GM23338 (cell line): ENCODE data around the gene DCAF6. TPM values are rescaled to one million over a fixed set of nuclear protein-coding genes. Genes with fewer than 3 reads are reported as not detected.

Experiments
- ATAC-seq: fragments of 200-7000 bp; cut with Tn5 transposase; 3 replicates; pipeline ENCODE4 v1.9.1; 2020
- DNase-seq: peaks from one replicate; pipeline ENCODE4 v3.0.0-alpha.2; 2015; ENCODE audit warnings: low spot score
- H2AFZ ChIP-seq: fragments of 200-600 bp; sonication (generic); 2 replicates; pipeline ENCODE4 v1.8.0; 2016; ENCODE audit warnings: antibody characterized with exemption, mild to moderate bottlenecking, moderate library complexity
- H3F3A ChIP-seq: fragments of 200-600 bp; sonication (generic); replicated peaks from 2 replicates; pipeline ENCODE4 v1.8.0; 2017; ENCODE audit warnings: antibody characterized with exemption, mixed run types, low read depth
- H3K27ac ChIP-seq: fragments of 200-600 bp; sonication (generic); 2 replicates; pipeline ENCODE4 v1.6.1; 2016; ENCODE audit warnings: low read depth
- H3K27me3 ChIP-seq: fragments of 200-600 bp; sonication (generic); 2 replicates; pipeline ENCODE4 v1.8.0; 2016; ENCODE audit warnings: mild to moderate bottlenecking, mixed run types, moderate library complexity; ENCODE audit not compliant: insufficient read depth
- H3K36me3 ChIP-seq: fragments of 200-600 bp; sonication (generic); 2 replicates; pipeline ENCODE4 v1.8.0; 2016; ENCODE audit warnings: mild to moderate bottlenecking; ENCODE audit not compliant: insufficient read depth
- H3K4me1 ChIP-seq: fragments of 200-600 bp; sonication (generic); 2 replicates; pipeline ENCODE4 v1.8.0; 2016; ENCODE audit warnings: mild to moderate bottlenecking, moderate library complexity; ENCODE audit not compliant: insufficient read depth
- H3K4me2 ChIP-seq: fragments of 200-600 bp; sonication (generic); 2 replicates; pipeline ENCODE4 v1.7.1; 2017; ENCODE audit warnings: mixed run types
- H3K4me3 ChIP-seq: fragments of 200-600 bp; sonication (generic); 2 replicates; pipeline ENCODE4 v1.6.1; 2016; ENCODE audit warnings: mixed run types
- H3K79me2 ChIP-seq: fragments of 200-600 bp; sonication (generic); replicated peaks from 2 replicates; pipeline ENCODE4 v1.8.0; 2017; ENCODE audit warnings: mild to moderate bottlenecking; ENCODE audit not compliant: insufficient read depth
- H3K9me2 ChIP-seq: fragments of 200-600 bp; sonication (generic); 2 replicates; pipeline ENCODE4 v1.8.0; 2017; ENCODE audit not compliant: insufficient read depth
- H4K20me1 ChIP-seq: fragments of 200-600 bp; sonication (generic); replicated peaks from 2 replicates; pipeline ENCODE4 v1.8.0; 2017; ENCODE audit warnings: mild to moderate bottlenecking; ENCODE audit not compliant: insufficient read depth
- H3K27ac Mint-ChIP-seq: 2 replicates; pipeline ENCODE4 v1.8.0; 2020; ENCODE audit warnings: inconsistent platforms, mild to moderate bottlenecking, moderate library complexity, mixed read lengths
- H3K27me3 Mint-ChIP-seq: 3 replicates; pipeline ENCODE4 v1.8.0; 2022; ENCODE audit warnings: low read depth, mild to moderate bottlenecking, moderate library complexity, mixed read lengths, inconsistent platforms; ENCODE audit not compliant: insufficient read depth, poor library complexity
- H3K36me3 Mint-ChIP-seq: 3 replicates; pipeline ENCODE4 v1.8.0; 2021; ENCODE audit warnings: low read depth, mild to moderate bottlenecking, inconsistent platforms, moderate library complexity, mixed read lengths
- H3K4me1 Mint-ChIP-seq: 3 replicates; pipeline ENCODE4 v1.8.0; 2020; ENCODE audit warnings: mild to moderate bottlenecking, inconsistent platforms, mixed read lengths
- H3K4me3 Mint-ChIP-seq: 3 replicates; pipeline ENCODE4 v1.8.0; 2021; ENCODE audit warnings: moderate library complexity, mild to moderate bottlenecking, inconsistent platforms, mixed read lengths
- H3K9me3 Mint-ChIP-seq: 3 replicates; pipeline ENCODE4 v1.8.0; 2020; ENCODE audit warnings: moderate library complexity, mild to moderate bottlenecking, inconsistent platforms, mixed read lengths
- CREB1 ChIP-seq: fragments of 250-450 bp; sonication (Bioruptor Pico); IDR thresholded peaks from 2 replicates; pipeline ENCODE4 v1.5.0; 2020; ENCODE audit warnings: low read depth, mild to moderate bottlenecking, moderate library complexity
- CTCF ChIP-seq, 2 experiments: fragments of 200-600 bp in 1 of 2; sonication (generic) in 1 of 2; conservative IDR thresholded peaks; 2 replicates each; pipeline versions ENCODE4 v1.5.1 to v1.6.1; 2016 to 2017; ENCODE audit warnings: antibody characterized with exemption in 2 of 2, low read depth in 2 of 2, mild to moderate bottlenecking in 2 of 2, moderate library complexity in 1 of 2
- EZH2 ChIP-seq: fragments of 200-600 bp; sonication (generic); IDR thresholded peaks from one replicate; pipeline ENCODE4 v1.8.0; 2017; ENCODE audit warnings: antibody characterized with exemption, mild to moderate bottlenecking, low read depth; ENCODE audit not compliant: unreplicated experiment
- EZH2phosphoT487 ChIP-seq: fragments of 200-600 bp; sonication (generic); IDR thresholded peaks from one replicate; pipeline ENCODE4 v1.8.1; 2018; ENCODE audit warnings: antibody characterized with exemption; ENCODE audit not compliant: unreplicated experiment
- JUNB ChIP-seq: IDR thresholded peaks from one replicate; pipeline ENCODE4 v1.6.1; 2016; ENCODE audit warnings: antibody characterized with exemption; ENCODE audit not compliant: unreplicated experiment
- NANOG ChIP-seq: IDR thresholded peaks from 2 replicates; pipeline ENCODE4 v1.6.1; 2016; ENCODE audit warnings: antibody characterized with exemption, borderline replicate concordance
- POLR2AphosphoS5 ChIP-seq: IDR thresholded peaks from 2 replicates; pipeline ENCODE4 v1.6.1; 2016; ENCODE audit warnings: antibody characterized with exemption, low read depth
- STAT1 ChIP-seq: IDR thresholded peaks from one replicate; pipeline ENCODE4 v1.6.1; 2016; ENCODE audit warnings: antibody characterized with exemption; ENCODE audit not compliant: unreplicated experiment
- ZNF114 ChIP-seq: fragments of 250-450 bp; sonication (Bioruptor Pico); IDR thresholded peaks from 2 replicates; pipeline ENCODE4 v1.5.0; 2020; ENCODE audit warnings: mild to moderate bottlenecking, moderate library complexity
- ZNF331 ChIP-seq: fragments of 250-450 bp; sonication (Bioruptor Pico); IDR thresholded peaks from 2 replicates; pipeline ENCODE4 v1.5.0; 2020; ENCODE audit warnings: low read depth, mild to moderate bottlenecking, moderate library complexity
- ZNF462 ChIP-seq: fragments of 250-450 bp; sonication (Bioruptor Pico); IDR thresholded peaks from 2 replicates; pipeline ENCODE4 v1.5.0; 2020; ENCODE audit warnings: mild to moderate bottlenecking, moderate library complexity
- polyA plus RNA-seq: library from polyadenylated mRNA; unstranded; fragments of >200 nt; fragmentation: Nextera tagmentation; extraction: Ambion mirVana; gene quantifications from 2 replicates; pipeline ENCODE4 v1.2.1, GENCODE V29; 2016
- total RNA-seq: library from RNA; depleted of rRNA; stranded (reverse); fragments of >200 nt; shearing (Covaris generic); gene quantifications from 2 replicates; pipeline ENCODE4 v1.2.3, GENCODE V29; 2014
- TF ChIP-seq, protein P1 (sequence below): IDR thresholded peaks from one replicate; pipeline ENCODE4 v1.6.1; 2018; ENCODE audit warnings: antibody characterized with exemption; ENCODE audit not compliant: unreplicated experiment
- TF ChIP-seq, protein P2 (sequence below): IDR thresholded peaks from 2 replicates; pipeline ENCODE4 v1.6.1; 2016; ENCODE audit warnings: antibody characterized with exemption

Gene DCAF6
- total and polyA plus RNA-seq, 2 experiments from 2014 or later = 18.6 to 27.3 TPM

DNA sequence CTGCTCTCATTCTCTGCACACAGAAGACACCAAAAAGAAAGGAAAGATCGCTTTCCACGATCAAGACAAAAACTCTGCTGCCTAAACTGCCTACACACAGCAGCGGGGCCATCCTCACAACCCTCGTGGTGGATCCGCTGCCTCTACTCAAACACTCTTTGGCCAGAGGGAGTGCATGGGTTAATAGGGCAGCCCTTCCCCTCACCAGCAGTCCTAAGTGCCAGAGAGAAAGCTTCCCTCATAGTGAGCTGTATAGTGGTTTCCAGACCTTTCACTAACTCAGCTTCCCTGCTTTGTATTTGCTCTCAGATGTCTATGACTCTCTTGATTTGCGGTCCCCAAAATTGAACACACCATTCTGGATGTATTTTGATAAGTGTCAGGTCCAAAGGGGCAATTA, 169.4 kb downstream of the DCAF6 start:
- DNase-seq (peak; percentile 25), ATAC-seq (peak; percentile 78)
- H3K27me3 ChIP-seq = no peaks in the 10 kb centered on the region
- no peaks in the 10 kb centered on the region for H3K36me3 ChIP-seq
- peaks cover 13% of the 10 kb centered on the region for H3K4me1 Mint-ChIP-seq
- H4K20me1 ChIP-seq = no peaks in the 10 kb centered on the region
- no peaks in the 10 kb centered on the region for H3K4me1 ChIP-seq
- no peak overlapping the region for H3K4me2 ChIP-seq
- H3K9me3 Mint-ChIP-seq = no peaks in the 10 kb centered on the region
- TF ChIP-seq CTCF (conservative IDR thresholded peaks at IDR 0.05; ENCODE audit: low read depth in 2 of 2) (no peak), JUNB (no peak), NANOG (no peak), EZH2phosphoT487 (no peak), STAT1 (no peak), ZNF462 (CRISPR knock-in tag) (no peak), EZH2 (no peak), POLR2AphosphoS5 (no peak), CREB1 (CRISPR knock-in tag) (no peak), ZNF114 (CRISPR knock-in tag) (no peak), ZNF331 (CRISPR knock-in tag) (no peak)
- TF ChIP-seq, protein P1, sequence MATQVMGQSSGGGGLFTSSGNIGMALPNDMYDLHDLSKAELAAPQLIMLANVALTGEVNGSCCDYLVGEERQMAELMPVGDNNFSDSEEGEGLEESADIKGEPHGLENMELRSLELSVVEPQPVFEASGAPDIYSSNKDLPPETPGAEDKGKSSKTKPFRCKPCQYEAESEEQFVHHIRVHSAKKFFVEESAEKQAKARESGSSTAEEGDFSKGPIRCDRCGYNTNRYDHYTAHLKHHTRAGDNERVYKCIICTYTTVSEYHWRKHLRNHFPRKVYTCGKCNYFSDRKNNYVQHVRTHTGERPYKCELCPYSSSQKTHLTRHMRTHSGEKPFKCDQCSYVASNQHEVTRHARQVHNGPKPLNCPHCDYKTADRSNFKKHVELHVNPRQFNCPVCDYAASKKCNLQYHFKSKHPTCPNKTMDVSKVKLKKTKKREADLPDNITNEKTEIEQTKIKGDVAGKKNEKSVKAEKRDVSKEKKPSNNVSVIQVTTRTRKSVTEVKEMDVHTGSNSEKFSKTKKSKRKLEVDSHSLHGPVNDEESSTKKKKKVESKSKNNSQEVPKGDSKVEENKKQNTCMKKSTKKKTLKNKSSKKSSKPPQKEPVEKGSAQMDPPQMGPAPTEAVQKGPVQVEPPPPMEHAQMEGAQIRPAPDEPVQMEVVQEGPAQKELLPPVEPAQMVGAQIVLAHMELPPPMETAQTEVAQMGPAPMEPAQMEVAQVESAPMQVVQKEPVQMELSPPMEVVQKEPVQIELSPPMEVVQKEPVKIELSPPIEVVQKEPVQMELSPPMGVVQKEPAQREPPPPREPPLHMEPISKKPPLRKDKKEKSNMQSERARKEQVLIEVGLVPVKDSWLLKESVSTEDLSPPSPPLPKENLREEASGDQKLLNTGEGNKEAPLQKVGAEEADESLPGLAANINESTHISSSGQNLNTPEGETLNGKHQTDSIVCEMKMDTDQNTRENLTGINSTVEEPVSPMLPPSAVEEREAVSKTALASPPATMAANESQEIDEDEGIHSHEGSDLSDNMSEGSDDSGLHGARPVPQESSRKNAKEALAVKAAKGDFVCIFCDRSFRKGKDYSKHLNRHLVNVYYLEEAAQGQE = no peak
- TF ChIP-seq, protein P2, sequence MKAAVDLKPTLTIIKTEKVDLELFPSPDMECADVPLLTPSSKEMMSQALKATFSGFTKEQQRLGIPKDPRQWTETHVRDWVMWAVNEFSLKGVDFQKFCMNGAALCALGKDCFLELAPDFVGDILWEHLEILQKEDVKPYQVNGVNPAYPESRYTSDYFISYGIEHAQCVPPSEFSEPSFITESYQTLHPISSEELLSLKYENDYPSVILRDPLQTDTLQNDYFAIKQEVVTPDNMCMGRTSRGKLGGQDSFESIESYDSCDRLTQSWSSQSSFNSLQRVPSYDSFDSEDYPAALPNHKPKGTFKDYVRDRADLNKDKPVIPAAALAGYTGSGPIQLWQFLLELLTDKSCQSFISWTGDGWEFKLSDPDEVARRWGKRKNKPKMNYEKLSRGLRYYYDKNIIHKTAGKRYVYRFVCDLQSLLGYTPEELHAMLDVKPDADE = no peak
- H2AFZ ChIP-seq = no peak overlapping the region
- no peaks in the 10 kb centered on the region for H3K79me2 ChIP-seq
- H3K4me3 ChIP-seq = no peak overlapping the region
- no peak overlapping the region for H3K27ac Mint-ChIP-seq
- no peaks in the 10 kb centered on the region for H3F3A ChIP-seq
- no peaks in the 10 kb centered on the region for H3K36me3 Mint-ChIP-seq
- H3K9me2 ChIP-seq = no peaks in the 10 kb centered on the region
- H3K4me3 Mint-ChIP-seq = no peak overlapping the region
- H3K27me3 Mint-ChIP-seq = peaks cover 8% of the 10 kb centered on the region
- H3K27ac ChIP-seq = no peak overlapping the region
